Fibroblast of upper back skin (primary cell): ENCODE results near the gene SPOCK1.

Experiments used
- DNase-seq: peaks from one replicate; pipeline ENCODE4 v3.0.0-alpha.2; 2013

SPOCK1 gene

GRCh38 chr5:137491121-137491520, 8.0 kb downstream of the SPOCK1 start:
- DNase-seq = peak; percentile 60

GRCh38 chr5:137490591-137490990, 8.5 kb downstream of the SPOCK1 start:
- DNase-seq = no peak

- no peak for DNase-seq
Measured at GRCh38 chr5:137488974-137489373, 10.2 kb downstream of the SPOCK1 start.

GRCh38 chr5:137488516-137488915, 10.6 kb downstream of the SPOCK1 start:
- DNase-seq = no peak

GRCh38 chr5:137487600-137487999, 11.5 kb downstream of the SPOCK1 start:
- DNase-seq = peak; percentile 95

GRCh38 chr5:137486707-137487106, 12.4 kb downstream of the SPOCK1 start:
- peak; percentile 64 for DNase-seq

GRCh38 chr5:137481596-137481995, 17.5 kb downstream of the SPOCK1 start:
- DNase-seq = no peak

GRCh38 chr5:137478043-137478442, 21.1 kb downstream of the SPOCK1 start:
- DNase-seq = no peak

GRCh38 chr5:137470921-137471220, 28.3 kb downstream of the SPOCK1 start:
- no peak for DNase-seq

- DNase-seq = peak; percentile 96
Measured at GRCh38 chr5:137470111-137470920, 28.8 kb downstream of the SPOCK1 start.

GRCh38 chr5:137466889-137467288, 32.2 kb downstream of the SPOCK1 start:
- DNase-seq = no peak

- DNase-seq = no peak
Measured at GRCh38 chr5:137465930-137466329, 33.2 kb downstream of the SPOCK1 start.

- DNase-seq = peak; percentile 54
Measured at GRCh38 chr5:137462816-137463520, 36.2 kb downstream of the SPOCK1 start.

- DNase-seq = no peak
Measured at GRCh38 chr5:137462265-137462590, 36.9 kb downstream of the SPOCK1 start.

- DNase-seq = no peak
Measured at GRCh38 chr5:137461391-137462264, 37.5 kb downstream of the SPOCK1 start.

- DNase-seq = no peak
Measured at GRCh38 chr5:137454671-137455070, 44.5 kb downstream of the SPOCK1 start.

GRCh38 chr5:137453483-137454080, 45.5 kb downstream of the SPOCK1 start:
- DNase-seq = peak; percentile 69

- DNase-seq = no peak
Measured at GRCh38 chr5:137450759-137451158, 48.4 kb downstream of the SPOCK1 start.

GRCh38 chr5:137448868-137449267, 50.3 kb downstream of the SPOCK1 start:
- DNase-seq = no peak

- DNase-seq = no peak
Measured at GRCh38 chr5:137446615-137447014, 52.5 kb downstream of the SPOCK1 start.

GRCh38 chr5:137446151-137446550, 53.0 kb downstream of the SPOCK1 start:
- DNase-seq = no peak

GRCh38 chr5:137442660-137443059, 56.5 kb downstream of the SPOCK1 start:
- DNase-seq = no peak

- DNase-seq = no peak
Measured at GRCh38 chr5:137441476-137441875, 57.6 kb downstream of the SPOCK1 start.
